Measurements from ENCODE around the gene TENT5C. TPM values are rescaled to one million over a fixed set of nuclear protein-coding genes. Genes with fewer than 3 reads are reported as not detected.

Gene TENT5C
- total RNA-seq, 1 experiment from 2014 or later, result 1.4 TPM

GRCh38 chr1:117635805-117636204, 30.0 kb downstream of the TENT5C start (continued):
- TF ChIP-seq RAD21 (IDR thresholded peaks at IDR 0.05; ENCODE audit: low read depth), result no peak
- no peak for TF ChIP-seq EZH2 (IDR thresholded peaks at IDR 0.05)
- no peak for TF ChIP-seq YY1 (IDR thresholded peaks at IDR 0.05; ENCODE audit: extremely low read depth, insufficient replicate concordance, low read depth, low read length)

DNA sequence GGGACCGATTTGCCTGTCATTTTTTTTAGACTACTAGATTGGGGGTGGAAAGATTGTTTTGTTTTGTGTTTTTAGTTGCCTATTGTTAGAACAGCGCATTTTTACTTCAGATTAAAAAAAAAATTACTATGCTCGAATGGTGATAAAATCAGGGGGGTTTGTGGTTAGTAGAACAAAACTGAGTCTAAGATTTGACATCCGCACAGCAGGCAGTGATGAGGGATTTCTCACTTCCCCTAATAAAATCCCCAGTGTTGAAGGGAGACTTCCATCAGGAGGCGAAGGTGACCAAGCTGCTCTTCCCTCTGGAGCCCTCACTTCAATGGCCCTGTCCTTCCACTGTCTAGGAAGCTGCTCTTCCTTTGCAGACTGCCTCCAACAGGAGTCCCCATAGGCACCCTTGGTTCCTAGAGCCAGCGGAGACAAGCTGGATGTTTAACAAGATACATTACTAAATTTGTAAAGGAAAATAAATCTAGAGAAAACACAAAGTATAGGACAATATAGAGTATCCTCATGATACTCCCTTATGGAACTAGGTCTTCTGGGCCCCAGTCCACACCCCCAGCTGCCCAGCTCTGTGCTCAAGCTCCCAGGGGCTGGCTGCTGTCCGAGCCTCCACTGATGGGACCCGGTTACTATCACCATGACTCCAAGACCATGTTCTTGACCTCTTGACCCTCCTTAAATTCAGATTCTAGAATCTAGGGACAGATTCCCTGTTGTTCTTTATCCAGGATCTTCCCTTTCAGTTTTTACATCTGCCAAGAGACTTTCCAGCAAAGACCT, 31.0 kb downstream of the TENT5C start:
- TF ChIP-seq CTCF (IDR thresholded peaks at IDR 0.05 in 2 of 3, conservative IDR thresholded peaks at IDR 0.05 in 1 of 3; ENCODE audit: borderline replicate concordance in 1 of 3, insufficient read depth in 1 of 3, low read depth in 2 of 3, low read length in 2 of 3), result no peak
- no peak for TF ChIP-seq EZH2 (IDR thresholded peaks at IDR 0.05)
- no peak for TF ChIP-seq POLR2AphosphoS5 (IDR thresholded peaks at IDR 0.05; ENCODE audit: low read depth, low read length)
- no peak for TF ChIP-seq POLR2A (IDR thresholded peaks at IDR 0.05; ENCODE audit: borderline replicate concordance, extremely low read depth, insufficient read depth, insufficient read length)
- no peak for TF ChIP-seq SIN3A (IDR thresholded peaks at IDR 0.05; ENCODE audit: low read depth)
- no peak for TF ChIP-seq CEBPB (IDR thresholded peaks at IDR 0.05; ENCODE audit: low read depth)
- TF ChIP-seq ZNF274 (IDR thresholded peaks at IDR 0.05; ENCODE audit: low read depth, low read length), result no peak
- no peak for TF ChIP-seq ZFX (IDR thresholded peaks at IDR 0.05)
- no peak for TF ChIP-seq ELF1 (IDR thresholded peaks at IDR 0.05; ENCODE audit: borderline replicate concordance, low read depth)
- TF ChIP-seq, protein P1, sequence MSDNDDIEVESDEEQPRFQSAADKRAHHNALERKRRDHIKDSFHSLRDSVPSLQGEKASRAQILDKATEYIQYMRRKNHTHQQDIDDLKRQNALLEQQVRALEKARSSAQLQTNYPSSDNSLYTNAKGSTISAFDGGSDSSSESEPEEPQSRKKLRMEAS (IDR thresholded peaks at IDR 0.05), result no peak
- TF ChIP-seq YY1 (IDR thresholded peaks at IDR 0.05; ENCODE audit: extremely low read depth, insufficient replicate concordance, low read depth, low read length), result no peak
- Histone ChIP-seq H3K4me2 (ENCODE audit: low read length) (no peak overlapping the region), H3K79me2 (ENCODE audit: insufficient read depth, low read length) (no peaks in the 10 kb centered on the region), H3K9me3 (ENCODE audit: control insufficient read depth in 1 of 2, insufficient read depth in 1 of 2, low read depth in 1 of 2, low read length in 2 of 2) (no peaks in the 10 kb centered on the region), H3K36me3 (ENCODE audit: control insufficient read depth in 1 of 2, insufficient read depth in 2 of 2, low read length in 2 of 2) (no peaks in the 10 kb centered on the region), H3K9ac (ENCODE audit: low read length) (no peak overlapping the region), H4K20me1 (ENCODE audit: insufficient read depth) (no peaks in the 10 kb centered on the region), H2AFZ (ENCODE audit: low read depth, low read length, poor library complexity, severe bottlenecking) (no peak overlapping the region), H3K27me3 (ENCODE audit: insufficient read depth, low read length) (no peaks in the 10 kb centered on the region), H3K9me2 (ENCODE audit: insufficient read depth) (no peaks in the 10 kb centered on the region), H3K4me3 (replicated peaks in 1 of 2; ENCODE audit: low read depth in 1 of 2, low read length in 2 of 2) (no peak overlapping the region), H3K27ac (ENCODE audit: low read depth, low read length) (no peak overlapping the region), H3K4me1 (ENCODE audit: control insufficient read depth in 1 of 2, insufficient read depth in 2 of 2, low read length in 2 of 2) (no peaks in the 10 kb centered on the region)
- DNase-seq (ENCODE audit: low read depth, low spot score) (no peak), ATAC-seq (no peak)
- ChIA-PET RAD21 (ENCODE audit: low non-redundant PET in 1 of 2, low total read pairs in 2 of 2, uncharacterized antibody in 2 of 2, unreplicated experiment in 2 of 2) (no interaction called here), CTCF (no interaction called here), POLR2A (no interaction called here)
- intact Hi-C loops (cut with micrococcal nuclease), result no loop called here
- no TSS peak for BruUV-seq (replicated peaks)
